ENCODE measurements around the gene F2RL2.

Gene F2RL2

DNA sequence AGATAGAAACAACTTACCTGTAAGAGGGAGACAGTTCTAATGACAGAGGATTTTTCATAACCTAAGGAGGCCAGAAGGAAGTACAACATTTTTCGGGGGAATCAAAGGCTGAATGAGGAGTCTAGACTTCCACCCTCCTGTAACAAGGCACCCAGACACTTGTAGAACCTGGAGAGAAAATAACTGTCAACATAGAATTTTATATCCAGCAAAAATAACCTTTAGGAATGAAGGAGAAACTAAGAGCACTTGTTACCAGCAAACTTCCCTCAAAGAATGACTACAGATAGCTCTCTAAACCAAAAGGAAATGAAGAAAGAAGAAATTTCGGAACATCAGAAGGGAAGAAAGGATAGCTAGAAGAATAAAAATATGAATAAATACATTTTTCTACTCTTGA lies 25.9 kb upstream of the F2RL2 start:
- no peaks in the 10 kb centered on the region for H3K27me3 ChIP-seq (ENCODE audit: control insufficient read depth, insufficient read depth, low read length)
- no peak overlapping the region for H3K27ac ChIP-seq (ENCODE audit: low read length)
- no peak overlapping the region for H3K4me3 ChIP-seq (ENCODE audit: low read length)
- H3K36me3 ChIP-seq (ENCODE audit: control insufficient read depth, low read depth, low read length), result no peaks in the 10 kb centered on the region
- no peak overlapping the region for H3K9ac ChIP-seq (ENCODE audit: low read length)
- peaks cover 7% of the 10 kb centered on the region for H3K9me3 ChIP-seq (ENCODE audit: control insufficient read depth, low read depth, low read length)
- no peaks in the 10 kb centered on the region for H3K4me1 ChIP-seq (ENCODE audit: control insufficient read depth, low read depth, low read length)

- Histone ChIP-seq H3K9me3 (ENCODE audit: control insufficient read depth, low read depth, low read length) (no peaks in the 10 kb centered on the region), H3K4me1 (ENCODE audit: control insufficient read depth, low read depth, low read length) (peaks cover 4% of the 10 kb centered on the region), H3K4me3 (ENCODE audit: low read length) (no peak overlapping the region), H3K36me3 (ENCODE audit: control insufficient read depth, low read depth, low read length) (no peaks in the 10 kb centered on the region), H3K9ac (ENCODE audit: low read length) (no peak overlapping the region), H3K27me3 (ENCODE audit: control insufficient read depth, insufficient read depth, low read length) (no peaks in the 10 kb centered on the region), H3K27ac (ENCODE audit: low read length) (no peak overlapping the region)
Observed at GRCh38 chr5:76643371-76643770, 20.2 kb upstream of the F2RL2 start.

- peaks cover 6% of the 10 kb centered on the region for H3K4me1 ChIP-seq (ENCODE audit: control insufficient read depth, low read depth, low read length)
- H3K27me3 ChIP-seq (ENCODE audit: control insufficient read depth, insufficient read depth, low read length), result no peaks in the 10 kb centered on the region
- H3K9me3 ChIP-seq (ENCODE audit: control insufficient read depth, low read depth, low read length), result no peaks in the 10 kb centered on the region
- no peak overlapping the region for H3K27ac ChIP-seq (ENCODE audit: low read length)
- no peak overlapping the region for H3K4me3 ChIP-seq (ENCODE audit: low read length)
- no peaks in the 10 kb centered on the region for H3K36me3 ChIP-seq (ENCODE audit: control insufficient read depth, low read depth, low read length)
- no peak overlapping the region for H3K9ac ChIP-seq (ENCODE audit: low read length)
Observed at GRCh38 chr5:76642390-76643040, 19.3 kb upstream of the F2RL2 start.

GRCh38 chr5:76641514-76642120 lies 18.4 kb upstream of the F2RL2 start:
- no peak overlapping the region for H3K4me3 ChIP-seq (ENCODE audit: low read length)
- no peak overlapping the region for H3K9ac ChIP-seq (ENCODE audit: low read length)
- H3K27me3 ChIP-seq (ENCODE audit: control insufficient read depth, insufficient read depth, low read length), result no peaks in the 10 kb centered on the region
- H3K9me3 ChIP-seq (ENCODE audit: control insufficient read depth, low read depth, low read length), result no peaks in the 10 kb centered on the region
- no peaks in the 10 kb centered on the region for H3K36me3 ChIP-seq (ENCODE audit: control insufficient read depth, low read depth, low read length)
- H3K4me1 ChIP-seq (ENCODE audit: control insufficient read depth, low read depth, low read length), result peaks cover 6% of the 10 kb centered on the region
- no peak overlapping the region for H3K27ac ChIP-seq (ENCODE audit: low read length)

- Histone ChIP-seq H3K4me1 (ENCODE audit: control insufficient read depth, low read depth, low read length) (peaks cover 6% of the 10 kb centered on the region), H3K4me3 (ENCODE audit: low read length) (no peak overlapping the region), H3K27ac (ENCODE audit: low read length) (no peak overlapping the region), H3K36me3 (ENCODE audit: control insufficient read depth, low read depth, low read length) (no peaks in the 10 kb centered on the region), H3K9me3 (ENCODE audit: control insufficient read depth, low read depth, low read length) (no peaks in the 10 kb centered on the region), H3K27me3 (ENCODE audit: control insufficient read depth, insufficient read depth, low read length) (no peaks in the 10 kb centered on the region), H3K9ac (ENCODE audit: low read length) (no peak overlapping the region)
Observed at GRCh38 chr5:76638479-76638878, 15.3 kb upstream of the F2RL2 start.

DNA sequence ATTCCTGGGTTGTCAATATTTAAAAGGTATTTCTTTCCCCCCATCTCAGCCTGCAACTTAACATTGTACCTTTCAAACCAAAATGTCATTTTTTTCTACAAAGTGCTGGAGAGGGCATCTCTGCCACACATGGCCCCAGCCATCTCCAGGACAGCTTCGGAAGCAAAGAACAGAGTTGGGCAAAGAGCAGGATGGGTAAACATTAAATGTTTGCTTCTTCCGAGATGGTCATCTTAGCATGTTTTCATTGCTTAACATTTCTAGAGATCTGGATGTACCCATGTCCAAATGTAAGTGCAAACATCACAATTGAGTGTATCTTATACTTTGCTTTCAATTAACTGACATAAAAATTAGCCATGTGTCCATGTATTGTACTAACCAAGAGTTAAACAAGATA lies 14.3 kb upstream of the F2RL2 start:
- no peak overlapping the region for H3K9ac ChIP-seq (ENCODE audit: low read length)
- H3K4me3 ChIP-seq (ENCODE audit: low read length), result no peak overlapping the region
- no peaks in the 10 kb centered on the region for H3K27me3 ChIP-seq (ENCODE audit: control insufficient read depth, insufficient read depth, low read length)
- H3K27ac ChIP-seq (ENCODE audit: low read length), result no peak overlapping the region
- H3K9me3 ChIP-seq (ENCODE audit: control insufficient read depth, low read depth, low read length), result no peaks in the 10 kb centered on the region
- no peaks in the 10 kb centered on the region for H3K36me3 ChIP-seq (ENCODE audit: control insufficient read depth, low read depth, low read length)
- peaks cover 6% of the 10 kb centered on the region for H3K4me1 ChIP-seq (ENCODE audit: control insufficient read depth, low read depth, low read length)

GRCh38 chr5:76634661-76635060 lies 11.5 kb upstream of the F2RL2 start:
- Histone ChIP-seq H3K27ac (ENCODE audit: low read length) (no peak overlapping the region), H3K4me3 (ENCODE audit: low read length) (no peak overlapping the region), H3K4me1 (ENCODE audit: control insufficient read depth, low read depth, low read length) (peaks cover 12% of the 10 kb centered on the region), H3K9ac (ENCODE audit: low read length) (no peak overlapping the region), H3K9me3 (ENCODE audit: control insufficient read depth, low read depth, low read length) (no peaks in the 10 kb centered on the region), H3K36me3 (ENCODE audit: control insufficient read depth, low read depth, low read length) (no peaks in the 10 kb centered on the region), H3K27me3 (ENCODE audit: control insufficient read depth, insufficient read depth, low read length) (no peaks in the 10 kb centered on the region)

DNA sequence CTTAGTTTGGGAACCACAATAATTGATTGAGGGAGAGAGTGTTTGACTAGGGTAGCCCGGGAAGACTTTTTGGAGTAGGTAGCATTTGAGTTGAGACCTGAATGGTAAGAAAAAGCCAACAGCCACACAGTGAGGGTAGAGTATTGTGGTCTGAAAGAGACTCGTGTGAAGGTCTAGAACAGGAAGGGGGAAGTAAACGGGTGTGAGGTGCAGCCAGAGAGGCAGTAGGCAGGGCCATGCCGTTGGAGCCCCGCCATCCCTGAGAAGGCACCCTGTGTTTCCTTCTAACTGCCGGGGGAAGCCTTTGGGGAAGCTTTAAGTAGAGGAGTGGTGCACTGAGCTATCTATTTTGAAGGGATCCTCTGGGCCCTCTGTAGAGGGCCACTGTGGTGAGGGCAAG lies 3.5 kb upstream of the F2RL2 start:
- Histone ChIP-seq H3K36me3 (ENCODE audit: control insufficient read depth, low read depth, low read length) (no peaks in the 10 kb centered on the region), H3K9ac (ENCODE audit: low read length) (no peak overlapping the region), H3K27ac (ENCODE audit: low read length) (no peak overlapping the region)

GRCh38 chr5:76625087-76625815 lies 2.0 kb upstream of the F2RL2 start:
- Histone ChIP-seq H3K9me3 (ENCODE audit: control insufficient read depth, low read depth, low read length) (no peaks in the 10 kb centered on the region), H3K4me1 (ENCODE audit: control insufficient read depth, low read depth, low read length) (peaks cover 7% of the 10 kb centered on the region), H3K9ac (ENCODE audit: low read length) (no peak overlapping the region), H3K36me3 (ENCODE audit: control insufficient read depth, low read depth, low read length) (no peaks in the 10 kb centered on the region), H3K4me3 (ENCODE audit: low read length) (no peak overlapping the region), H3K27ac (ENCODE audit: low read length) (no peak overlapping the region), H3K27me3 (ENCODE audit: control insufficient read depth, insufficient read depth, low read length) (no peaks in the 10 kb centered on the region)

More for the DNA sequence above, 3.5 kb upstream of the F2RL2 start:
- H3K9me3 ChIP-seq (ENCODE audit: control insufficient read depth, low read depth, low read length), result no peaks in the 10 kb centered on the region
- H3K27me3 ChIP-seq (ENCODE audit: control insufficient read depth, insufficient read depth, low read length), result no peaks in the 10 kb centered on the region
- no peak overlapping the region for H3K4me3 ChIP-seq (ENCODE audit: low read length)
- H3K4me1 ChIP-seq (ENCODE audit: control insufficient read depth, low read depth, low read length), result peaks cover 10% of the 10 kb centered on the region

DNA sequence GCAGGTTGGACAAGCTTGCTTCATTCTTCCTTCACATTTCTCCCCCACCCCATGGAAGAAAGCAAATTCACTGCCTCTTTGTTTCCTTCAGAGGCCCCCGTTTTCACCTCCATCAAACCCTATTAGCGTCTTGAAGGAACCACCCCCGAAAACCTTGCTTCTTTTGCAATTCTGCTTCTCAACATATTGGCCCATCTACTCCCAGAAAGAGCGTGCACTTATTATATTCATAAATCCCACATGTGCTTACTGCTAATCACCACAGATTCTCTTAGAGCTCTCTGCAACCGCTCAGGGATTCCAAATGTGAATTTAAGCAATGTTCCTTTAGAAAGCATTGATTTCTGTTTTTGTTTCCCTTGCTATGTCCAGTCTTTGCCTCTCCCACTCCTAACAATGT lies 1.1 kb downstream of the F2RL2 start:
- Histone ChIP-seq H3K27ac (ENCODE audit: low read length) (no peak overlapping the region), H3K4me1 (ENCODE audit: control insufficient read depth, low read depth, low read length) (peaks cover 5% of the 10 kb centered on the region), H3K9ac (ENCODE audit: low read length) (no peak overlapping the region), H3K36me3 (ENCODE audit: control insufficient read depth, low read depth, low read length) (no peaks in the 10 kb centered on the region), H3K4me3 (ENCODE audit: low read length) (no peak overlapping the region), H3K9me3 (ENCODE audit: control insufficient read depth, low read depth, low read length) (no peaks in the 10 kb centered on the region), H3K27me3 (ENCODE audit: control insufficient read depth, insufficient read depth, low read length) (no peaks in the 10 kb centered on the region)

GRCh38 chr5:76620166-76620565 lies 3.0 kb downstream of the F2RL2 start:
- H3K4me3 ChIP-seq (ENCODE audit: low read length), result no peak overlapping the region
- no peak overlapping the region for H3K9ac ChIP-seq (ENCODE audit: low read length)
- no peak overlapping the region for H3K27ac ChIP-seq (ENCODE audit: low read length)
- H3K27me3 ChIP-seq (ENCODE audit: control insufficient read depth, insufficient read depth, low read length), result no peaks in the 10 kb centered on the region
- no peaks in the 10 kb centered on the region for H3K9me3 ChIP-seq (ENCODE audit: control insufficient read depth, low read depth, low read length)
- H3K4me1 ChIP-seq (ENCODE audit: control insufficient read depth, low read depth, low read length), result peaks cover 5% of the 10 kb centered on the region
- no peaks in the 10 kb centered on the region for H3K36me3 ChIP-seq (ENCODE audit: control insufficient read depth, low read depth, low read length)

GRCh38 chr5:76617675-76618074 lies 5.5 kb downstream of the F2RL2 start:
- Histone ChIP-seq H3K27me3 (ENCODE audit: control insufficient read depth, insufficient read depth, low read length) (no peaks in the 10 kb centered on the region), H3K27ac (ENCODE audit: low read length) (no peak overlapping the region), H3K9me3 (ENCODE audit: control insufficient read depth, low read depth, low read length) (no peaks in the 10 kb centered on the region), H3K36me3 (ENCODE audit: control insufficient read depth, low read depth, low read length) (no peaks in the 10 kb centered on the region), H3K4me3 (ENCODE audit: low read length) (no peak overlapping the region), H3K9ac (ENCODE audit: low read length) (no peak overlapping the region), H3K4me1 (ENCODE audit: control insufficient read depth, low read depth, low read length) (no peaks in the 10 kb centered on the region)

All from iPS-18a (cell line).